Aorta (tissue), 5 donors: ENCODE data around the gene TTC3. TPM values are rescaled to one million over a fixed set of nuclear protein-coding genes. Genes with fewer than 3 reads are reported as not detected.
A peak's percentile ranks its signal among the peaks of the same experiment; 100 is the strongest.

Source experiments
- ATAC-seq: fragments of 200-7000 bp; cut with Tn5 transposase; one replicate; pipeline ENCODE4 v1.9.1; 2022; ENCODE audit warnings: moderate library complexity; ENCODE audit not compliant: low FRiP score
- DNase-seq, 2 donors: peaks; one replicate each; pipeline ENCODE4 v3.0.0-alpha.2; 2020
- H3K27ac ChIP-seq, 2 donors: one replicate each; pipeline ENCODE4 v1.5.1; 2013; ENCODE audit warnings: low read length in 2 of 2, mild to moderate bottlenecking in 2 of 2, moderate library complexity in 2 of 2, control low read depth in 1 of 2, inconsistent platforms in 1 of 2, low read depth in 1 of 2
- H3K27me3 ChIP-seq, 2 donors: one replicate each; pipeline ENCODE4 v1.6.1; 2013; ENCODE audit warnings: control low read depth in 1 of 2, low read length in 1 of 2, mild to moderate bottlenecking in 1 of 2, moderate library complexity in 1 of 2; ENCODE audit not compliant: insufficient read depth in 2 of 2, control insufficient read depth in 1 of 2
- H3K36me3 ChIP-seq, 2 donors: one replicate each; pipeline ENCODE4 v1.6.1; 2013; ENCODE audit warnings: control low read depth in 1 of 2, low read length in 1 of 2, mild to moderate bottlenecking in 1 of 2; ENCODE audit not compliant: insufficient read depth in 2 of 2, control insufficient read depth in 1 of 2
- H3K4me1 ChIP-seq, 2 donors: one replicate each; pipeline ENCODE4 v1.6.1; 2013; ENCODE audit warnings: low read length in 2 of 2, control low read depth in 1 of 2, mild to moderate bottlenecking in 1 of 2, moderate library complexity in 1 of 2; ENCODE audit not compliant: insufficient read depth in 2 of 2, control insufficient read depth in 1 of 2
- H3K4me3 ChIP-seq, 2 donors: one replicate each; pipeline ENCODE4 v1.5.1; 2013; ENCODE audit warnings: low read length in 2 of 2, control low read depth in 1 of 2, mild to moderate bottlenecking in 1 of 2
- H3K9me3 ChIP-seq: one replicate; pipeline ENCODE4 v1.6.1; 2013; ENCODE audit warnings: mild to moderate bottlenecking, low read length; ENCODE audit not compliant: control insufficient read depth
- WGBS, 2 donors: extraction: QIAGEN DNeasy Blood & Tissue Kit; methylation state at CpG; one replicate each; pipeline ENCODE4 v1.1.7; 2013; 5-methylcytosine and 5-hydroxymethylcytosine counted together
- intact Hi-C, 2 donors: fragments of 100-400 bp; cut with DNase I; formaldehyde crosslinking; loops; one replicate each; pipeline versions ENCODE4 v1.14.2 to v1.15.0; 2022
- polyA plus RNA-seq, 2 donors: library from polyadenylated mRNA; stranded (reverse); fragments of 200-250 nt; gene quantifications; one replicate each; pipeline ENCODE4 v1.2.3, GENCODE V29; 2013
- total RNA-seq, 2 donors: library from RNA; stranded (reverse); fragmentation: NEBNext Ultra II Directional; extraction: Animal tissue kit (Norgen Biotek cat#: 25700); gene quantifications; one replicate each; pipeline ENCODE4 v1.2.1, GENCODE V29; 2021
- donor health status: healthy with polysubstance abuse.
- donor health status: Bipolar disorder and iron deficiency.
- donor health status: DM: no; HTN: no; CAD: no.
- donor health status: DM: no; HTN: no; CAD: no.
- donor health status: DM: yes; HTN: yes; CAD: no.

Gene TTC3
- total and polyA plus RNA-seq, 4 donors, result 30.1 to 118 (median 72.9) TPM

DNA sequence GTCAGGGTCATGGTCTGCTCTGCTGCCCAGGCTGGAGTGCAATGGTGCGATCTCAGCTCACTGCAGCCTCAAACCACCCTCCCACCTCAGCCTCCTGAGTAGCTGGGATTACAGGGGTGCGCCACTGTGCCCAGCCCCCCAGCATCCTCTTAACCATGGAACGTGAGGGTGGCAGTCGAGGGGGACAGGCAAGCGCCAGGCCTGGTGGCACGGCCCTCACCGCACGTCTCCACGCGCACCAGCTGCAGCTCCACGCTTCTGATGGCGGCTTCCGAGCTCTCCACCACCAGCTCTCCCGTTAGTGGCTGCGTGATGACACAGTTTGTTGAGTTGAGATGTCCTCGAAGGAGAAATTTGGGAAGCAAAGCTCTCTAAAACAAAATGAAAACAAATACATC lies 154.9 kb downstream of the TTC3 start:
- ATAC-seq, result no peak
- no peak for DNase-seq
- intact Hi-C loops, result no loop called here
- no peaks in the 10 kb centered on the region for H3K27me3 ChIP-seq
- WGBS, 2 donors, result 96 to 98% methylated on average over 16 of the region's 16 CpGs
- peaks cover 3 to 21% of the 10 kb centered on the region in 2 donors for H3K36me3 ChIP-seq
- H3K9me3 ChIP-seq, result no peaks in the 10 kb centered on the region
- no peaks in the 10 kb centered on the region for H3K4me1 ChIP-seq
- H3K27ac ChIP-seq, result no peak overlapping the region
- H3K4me3 ChIP-seq, result no peak overlapping the region

- H3K4me3 ChIP-seq, result no peak overlapping the region
- peak in 1 of 2 donors; percentile 53 for DNase-seq
- peaks cover 3 to 21% of the 10 kb centered on the region in 2 donors for H3K36me3 ChIP-seq
- no peak overlapping the region for H3K27ac ChIP-seq
- H3K9me3 ChIP-seq, result no peaks in the 10 kb centered on the region
- no peaks in the 10 kb centered on the region for H3K4me1 ChIP-seq
- H3K27me3 ChIP-seq, result no peaks in the 10 kb centered on the region
- ATAC-seq, result no peak
- intact Hi-C loops, result no loop called here
- 91% methylated on average over 23 of the region's 23 CpGs for WGBS, 2 donors
These were observed 157.7 kb downstream of the TTC3 start for GRCh38 chr21:37230632-37231248.

- peaks cover 3 to 19% of the 10 kb centered on the region in 2 donors for H3K36me3 ChIP-seq
- 76 to 80% methylated on average over 12 of the region's 12 CpGs for WGBS, 2 donors
- no peaks in the 10 kb centered on the region for H3K9me3 ChIP-seq
- H3K4me3 ChIP-seq, result no peak overlapping the region
- H3K27ac ChIP-seq, result no peak overlapping the region
- ATAC-seq (no peak), DNase-seq (no peak)
- intact Hi-C loops, result no loop called here
- no peaks in the 10 kb centered on the region for H3K27me3 ChIP-seq
- no peaks in the 10 kb centered on the region for H3K4me1 ChIP-seq
These were observed 158.2 kb downstream of the TTC3 start for GRCh38 chr21:37231249-37231645.

DNA sequence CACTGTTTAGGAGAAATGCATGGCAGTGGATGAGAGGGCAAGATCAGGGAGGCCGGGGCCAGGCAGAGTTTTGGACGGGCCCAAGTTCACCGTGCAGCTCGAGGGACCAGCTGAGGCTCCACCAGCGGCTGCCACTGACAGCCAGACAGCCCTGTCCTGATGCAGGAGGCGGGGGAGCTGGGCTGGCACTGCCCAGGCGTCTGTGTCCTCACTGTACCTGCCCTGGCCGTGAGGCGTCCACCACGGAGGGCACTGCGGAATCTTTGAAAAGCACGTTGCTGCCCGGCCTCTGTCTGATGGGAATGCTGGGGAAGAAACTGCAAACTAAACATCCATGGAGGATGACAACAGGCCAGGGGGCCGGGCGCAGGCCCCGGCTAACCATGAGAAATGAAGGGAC lies 158.6 kb downstream of the TTC3 start:
- no peak overlapping the region for H3K27ac ChIP-seq
- WGBS, 2 donors, result 92 to 94% methylated on average over 16 of the region's 16 CpGs
- DNase-seq, result no peak
- H3K4me1 ChIP-seq, result no peaks in the 10 kb centered on the region
- intact Hi-C loops, result no loop called here
- ATAC-seq, result no peak
- no peak overlapping the region for H3K4me3 ChIP-seq
- no peaks in the 10 kb centered on the region for H3K9me3 ChIP-seq
- no peaks in the 10 kb centered on the region for H3K27me3 ChIP-seq
- peaks cover 3 to 19% of the 10 kb centered on the region in 2 donors for H3K36me3 ChIP-seq

DNA sequence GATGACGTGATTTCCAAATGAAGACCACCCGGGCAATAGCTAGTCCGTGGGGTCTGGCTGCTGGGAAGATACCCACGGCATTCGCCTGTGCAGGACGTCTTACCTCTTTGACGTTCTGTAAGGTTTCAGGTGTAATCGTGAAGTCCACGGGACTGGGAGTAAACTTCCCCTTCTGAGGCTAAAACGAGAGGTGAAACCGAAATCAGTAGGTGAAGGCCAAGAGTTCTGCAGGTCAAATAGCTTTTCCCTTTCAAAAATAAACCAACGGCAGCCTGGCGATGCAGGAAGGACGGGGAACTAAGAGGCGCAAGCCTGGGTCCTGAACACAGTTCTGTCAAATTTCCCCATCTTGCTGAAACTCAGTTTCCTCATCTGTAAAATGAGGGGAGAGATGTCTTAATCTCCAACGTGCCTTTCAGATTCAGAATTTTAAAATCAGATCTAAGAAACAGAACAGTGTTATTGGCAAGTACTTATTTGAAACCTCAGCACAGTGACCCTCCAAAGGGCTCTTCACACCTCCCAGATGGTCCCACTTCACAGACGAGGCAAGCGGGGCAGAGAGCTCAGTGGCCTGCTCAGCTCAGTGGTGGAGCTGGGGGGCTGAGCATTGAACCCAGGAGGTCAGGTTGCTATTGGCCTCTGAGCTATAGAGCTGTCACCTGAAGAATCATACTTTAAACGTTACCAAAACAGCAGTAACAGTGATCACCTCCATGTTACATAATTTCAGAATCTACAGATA lies 159.4 kb downstream of the TTC3 start:
- no peaks in the 10 kb centered on the region for H3K9me3 ChIP-seq
- 91% methylated on average over 19 of the region's 19 CpGs for WGBS, 2 donors

GRCh38 chr21:37233551-37234146 lies 160.6 kb downstream of the TTC3 start:
- Histone ChIP-seq H3K27me3 (no peaks in the 10 kb centered on the region), H3K4me1 (no peaks in the 10 kb centered on the region), H3K9me3 (no peaks in the 10 kb centered on the region), H3K36me3 (peaks cover 0 to 11% of the 10 kb centered on the region in 2 donors), H3K27ac (no peak overlapping the region), H3K4me3 (no peak overlapping the region)
- no peak for ATAC-seq
- 94 to 95% methylated on average over 9 of the region's 9 CpGs for WGBS, 2 donors
- DNase-seq, result no peak
- intact Hi-C loops, result no loop called here

More for the DNA sequence above, 159.4 kb downstream of the TTC3 start:
- intact Hi-C loops, result no loop called here
- DNase-seq (no peak), ATAC-seq (no peak)
- H3K4me3 ChIP-seq, result no peak overlapping the region
- no peak overlapping the region for H3K27ac ChIP-seq
- H3K36me3 ChIP-seq, result peaks cover 2 to 17% of the 10 kb centered on the region in 2 donors
- H3K27me3 ChIP-seq, result no peaks in the 10 kb centered on the region
- no peaks in the 10 kb centered on the region for H3K4me1 ChIP-seq

DNA sequence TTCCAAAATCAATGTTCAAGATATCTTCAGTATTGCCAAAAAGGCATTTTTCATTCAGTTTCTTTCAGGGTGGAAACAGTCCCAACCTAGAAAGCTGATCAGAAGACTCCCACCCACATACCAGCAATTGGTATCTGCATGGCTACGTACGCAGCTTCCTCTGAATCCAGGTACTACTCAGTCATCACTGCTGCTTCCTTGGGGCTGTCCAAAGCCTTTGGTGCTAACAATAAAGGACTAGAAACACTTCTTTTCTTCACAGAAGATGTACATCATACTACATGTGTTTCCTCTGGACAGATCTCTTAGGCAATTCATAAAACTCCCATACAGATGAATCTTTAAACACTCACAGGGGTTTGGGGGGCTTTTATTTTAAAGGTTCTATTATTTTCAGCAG lies 164.3 kb downstream of the TTC3 start:
- peaks cover 0 to 4% of the 10 kb centered on the region in 2 donors for H3K36me3 ChIP-seq
- H3K4me1 ChIP-seq, result no peaks in the 10 kb centered on the region
- ATAC-seq (no peak), DNase-seq (no peak)
- 91 to 97% methylated on average over 2 of the region's 2 CpGs for whole genome bisulfite sequencing, 2 donors
- no peaks in the 10 kb centered on the region for H3K9me3 ChIP-seq
- intact Hi-C loops, result no loop called here
- no peaks in the 10 kb centered on the region for H3K27me3 ChIP-seq
- no peak overlapping the region for H3K4me3 ChIP-seq
- no peak overlapping the region for H3K27ac ChIP-seq

GRCh38 chr21:37237764-37238163 lies 164.7 kb downstream of the TTC3 start:
- no peak overlapping the region for H3K4me3 ChIP-seq
- ATAC-seq (no peak), DNase-seq (no peak)
- no peaks in the 10 kb centered on the region for H3K4me1 ChIP-seq
- no peak overlapping the region for H3K27ac ChIP-seq
- H3K9me3 ChIP-seq, result no peaks in the 10 kb centered on the region
- H3K36me3 ChIP-seq, result peaks cover 0 to 3% of the 10 kb centered on the region in 2 donors
- 60 to 62% methylated on average over 4 of the region's 4 CpGs for WGBS, 2 donors
- intact Hi-C loops, result no loop called here
- H3K27me3 ChIP-seq, result no peaks in the 10 kb centered on the region

GRCh38 chr21:37240978-37241377 lies 167.9 kb downstream of the TTC3 start:
- no peaks in the 10 kb centered on the region for H3K9me3 ChIP-seq
- H3K4me3 ChIP-seq, result no peak overlapping the region
- no peaks in the 10 kb centered on the region for H3K27me3 ChIP-seq
- WGBS, 2 donors, result 84 to 85% methylated on average over 8 of the region's 8 CpGs
- intact Hi-C loops, result no loop called here
- H3K4me1 ChIP-seq, result no peaks in the 10 kb centered on the region
- no peak for ATAC-seq
- no peak overlapping the region for H3K27ac ChIP-seq
- no peak for DNase-seq
- H3K36me3 ChIP-seq, result no peaks in the 10 kb centered on the region
